RPMI7951 (cell line): Measurements from ENCODE around the gene PAX7. TPM values are rescaled to one million over a fixed set of nuclear protein-coding genes. Genes with fewer than 3 reads are reported as not detected.

Source experiments
- DNase-seq: peaks from one replicate; pipeline ENCODE4 v3.0.0-alpha.2; 2012; ENCODE audit warnings: low read depth
- total RNA-seq: library from RNA; depleted of rRNA; stranded (reverse); fragments of >200 nt; shearing (Covaris generic); gene quantifications from 2 replicates; pipeline ENCODE4 v1.2.3, GENCODE V29; 2014

Gene PAX7
- total RNA-seq, 1 experiment from 2014 or later, result not detected

GRCh38 chr1:18640228-18641004 is 9.8 kb downstream of the PAX7 start:
- DNase-seq, result no peak

DNA sequence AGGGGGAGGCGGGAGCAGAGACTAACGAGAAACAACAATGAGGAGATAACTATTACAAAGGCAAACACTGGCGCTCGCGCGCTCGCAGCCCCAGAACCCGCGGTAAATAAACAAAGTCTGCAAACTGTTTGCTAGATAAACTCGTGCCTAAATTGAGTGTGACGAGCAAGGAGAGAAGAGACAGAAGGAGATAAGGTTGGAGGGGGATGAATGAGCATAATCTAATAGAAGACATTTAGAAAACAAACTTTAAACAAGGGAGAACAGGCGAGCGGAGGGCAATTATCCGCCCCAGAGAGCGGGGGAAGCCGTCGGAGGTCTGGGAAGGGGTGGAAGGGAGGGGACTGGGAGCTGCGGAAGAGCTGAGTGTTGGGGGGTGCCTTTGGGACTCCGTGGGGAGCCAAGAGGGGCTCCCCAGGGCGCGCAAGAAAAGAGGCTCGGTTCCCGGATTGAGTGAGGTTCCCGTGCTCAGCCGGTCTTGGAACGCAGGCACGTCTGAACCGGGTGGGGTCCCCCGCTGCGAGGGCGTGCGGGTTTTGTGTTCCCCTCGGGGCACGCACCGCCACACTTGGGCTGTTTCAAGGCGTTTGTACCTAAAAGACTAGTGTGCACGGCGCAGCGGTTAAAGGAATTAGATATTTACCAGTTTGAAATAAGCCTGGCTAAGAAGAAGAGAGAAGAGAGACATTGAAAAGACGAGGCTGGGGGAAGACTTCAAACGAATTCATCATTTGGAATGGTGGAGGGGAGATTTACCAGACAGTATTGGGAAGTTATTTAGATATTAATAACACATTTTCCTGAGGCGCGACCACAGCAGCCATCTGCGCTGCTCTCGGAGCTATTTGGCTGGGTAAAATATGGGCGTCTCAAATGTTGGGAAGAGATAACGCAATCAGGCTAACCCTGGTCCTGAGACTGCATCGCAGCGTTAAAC is 10.6 kb downstream of the PAX7 start:
- DNase-seq, result no peak

- DNase-seq, result no peak
These were observed 11.8 kb downstream of the PAX7 start for GRCh38 chr1:18642278-18643095.

GRCh38 chr1:18643154-18644012 is 12.7 kb downstream of the PAX7 start:
- DNase-seq, result peak; percentile 4

DNA sequence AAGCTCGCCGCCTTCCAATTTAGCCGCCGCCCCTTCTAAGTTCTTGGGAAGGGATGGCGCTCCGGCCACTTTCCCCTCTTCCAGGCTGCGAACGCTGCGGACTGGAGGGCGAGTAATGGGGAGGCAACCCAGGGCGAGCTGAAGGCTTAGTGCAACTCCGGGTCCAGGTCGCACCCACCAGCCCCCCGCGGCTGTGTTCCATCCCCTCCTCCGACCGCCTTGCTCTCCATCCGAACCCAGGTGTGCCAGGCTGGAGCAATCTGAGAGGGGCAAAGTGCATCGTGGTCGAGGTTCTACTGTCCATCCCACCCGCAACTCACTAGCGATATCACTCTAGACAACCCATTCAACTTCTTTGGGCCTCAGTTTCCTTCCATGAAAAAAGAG is 13.4 kb downstream of the PAX7 start:
- DNase-seq, result no peak

- no peak for DNase-seq
These were observed 13.8 kb downstream of the PAX7 start for GRCh38 chr1:18644446-18644845.

DNA sequence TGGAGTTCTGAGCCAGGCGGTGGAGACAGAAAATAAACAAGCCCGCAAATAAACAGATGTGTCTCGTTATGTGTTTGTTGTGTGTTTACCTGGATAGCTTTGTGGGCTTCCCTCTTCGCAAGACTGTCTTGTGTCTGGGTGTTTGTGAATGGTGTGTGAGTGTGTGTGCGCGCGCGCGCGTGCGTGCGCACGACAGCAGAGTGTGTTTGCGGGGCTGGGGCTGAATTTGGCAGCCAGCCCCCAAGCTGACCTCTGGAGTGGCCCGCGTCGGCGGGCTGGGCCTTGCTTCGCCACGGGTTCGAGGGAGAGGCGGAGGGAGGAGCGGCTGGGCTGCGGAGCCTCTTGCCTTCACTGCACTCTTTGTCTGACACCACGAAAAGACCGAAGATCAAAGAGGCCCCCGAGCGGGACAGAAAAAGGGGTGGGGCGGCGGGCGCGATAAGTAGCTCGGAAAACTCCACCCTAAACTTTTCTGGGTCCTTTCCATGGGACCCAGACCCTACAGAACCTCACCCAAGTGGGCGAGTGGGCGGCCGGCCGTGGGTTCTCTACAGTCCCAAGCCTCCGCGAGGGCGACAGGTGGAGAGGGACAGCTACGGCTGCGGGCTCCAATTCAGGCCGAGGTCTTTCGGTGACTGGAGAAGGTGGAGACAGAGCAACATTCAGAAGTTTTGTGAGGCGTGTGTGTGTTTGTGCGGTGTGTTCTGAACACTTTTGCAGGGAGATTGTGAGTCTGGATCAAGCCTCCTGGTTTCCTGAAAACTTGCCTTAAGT is 14.5 kb downstream of the PAX7 start:
- DNase-seq, result no peak

GRCh38 chr1:18645747-18646090 is 15.1 kb downstream of the PAX7 start:
- DNase-seq, result no peak

- DNase-seq, result no peak
These were observed 15.6 kb downstream of the PAX7 start for GRCh38 chr1:18646091-18646785.

GRCh38 chr1:18646786-18647410 is 16.3 kb downstream of the PAX7 start:
- no peak for DNase-seq

DNA sequence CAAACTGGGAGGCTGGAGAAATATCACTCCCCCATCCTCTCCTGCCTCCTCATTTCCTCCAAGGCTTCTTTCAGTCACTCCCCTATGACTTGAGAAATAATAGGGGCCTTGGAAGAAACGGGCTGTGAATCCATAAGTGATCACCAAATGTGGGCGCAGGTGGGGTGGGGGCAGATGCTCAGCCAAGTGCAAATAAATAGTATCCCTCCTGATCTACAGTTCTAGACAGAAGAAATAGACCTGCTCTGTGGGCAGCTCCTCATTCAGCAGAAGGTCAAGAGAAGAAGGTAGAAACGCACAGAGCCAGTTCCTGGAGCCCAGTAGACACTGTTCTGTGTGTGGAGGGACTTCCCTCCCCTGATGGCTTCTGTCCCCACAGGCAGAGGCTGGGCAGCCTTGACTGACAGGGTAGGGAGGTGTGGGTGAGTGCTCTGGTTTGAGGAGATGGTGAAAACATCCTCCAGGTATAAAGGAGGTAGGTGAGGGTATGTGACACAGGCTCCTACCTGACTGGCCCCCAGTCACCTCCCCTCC is 17.1 kb downstream of the PAX7 start:
- DNase-seq, result no peak

- DNase-seq, result peak; percentile 76
These were observed 19.2 kb downstream of the PAX7 start for GRCh38 chr1:18649693-18650370.

- DNase-seq, result no peak
These were observed 21.1 kb downstream of the PAX7 start for GRCh38 chr1:18651713-18652112.

DNA sequence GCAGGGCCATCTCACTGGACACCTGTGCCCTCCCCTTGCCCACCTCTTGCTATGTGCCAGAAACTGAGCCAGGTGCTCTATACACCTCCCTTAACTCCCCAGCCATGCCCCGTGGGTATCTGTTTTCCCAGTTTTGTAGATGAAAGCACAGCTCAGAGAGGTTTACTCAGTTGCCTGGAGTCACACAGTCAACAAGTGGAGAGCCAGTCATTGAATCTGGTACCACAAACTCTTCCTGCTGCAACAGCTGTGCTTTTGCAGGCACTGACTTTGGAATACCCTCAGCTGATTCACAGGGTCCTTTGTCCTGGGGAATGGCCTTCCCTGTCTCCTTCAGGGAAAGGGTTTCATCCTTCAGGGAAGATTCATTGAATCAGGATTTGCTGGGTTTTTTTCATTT is 22.1 kb downstream of the PAX7 start:
- no peak for DNase-seq

GRCh38 chr1:18653367-18653766 is 22.7 kb downstream of the PAX7 start:
- no peak for DNase-seq

- DNase-seq, result no peak
These were observed 23.3 kb downstream of the PAX7 start for GRCh38 chr1:18653916-18654315.

GRCh38 chr1:18654599-18654998 is 24.0 kb downstream of the PAX7 start:
- DNase-seq, result no peak

GRCh38 chr1:18657506-18658201 is 27.0 kb downstream of the PAX7 start:
- DNase-seq, result no peak
